HG03520 (cell line): ENCODE data around the gene ANTXR1.
A peak's percentile ranks its signal among the peaks of the same experiment; 100 is the strongest.

Experiments used
- ATAC-seq: cut with Tn5 transposase; IDR thresholded peaks from one replicate; pipeline ENCODE4 v1.9.1; 2021; ENCODE audit warnings: mild to moderate bottlenecking, moderate library complexity; ENCODE audit not compliant: unreplicated experiment

Gene ANTXR1

GRCh38 chr2:69003731-69004130, 9.2 kb upstream of the ANTXR1 start:
- no peak for ATAC-seq

GRCh38 chr2:69007169-69007568, 5.8 kb upstream of the ANTXR1 start:
- no peak for ATAC-seq

- no peak for ATAC-seq
These were observed 5.4 kb upstream of the ANTXR1 start for GRCh38 chr2:69007603-69008002.

- no peak for ATAC-seq
These were observed 2.4 kb upstream of the ANTXR1 start for GRCh38 chr2:69010437-69011194.

GRCh38 chr2:69011611-69012157, 1.3 kb upstream of the ANTXR1 start:
- no peak for ATAC-seq

- ATAC-seq = peak; percentile 48
These were observed 453 bp upstream of the ANTXR1 start for GRCh38 chr2:69012310-69013141.

GRCh38 chr2:69013840-69014821, 1.2 kb downstream of the ANTXR1 start:
- ATAC-seq = no peak

- ATAC-seq = no peak
These were observed 4.1 kb downstream of the ANTXR1 start for GRCh38 chr2:69017080-69017479.

GRCh38 chr2:69017835-69018234, 4.9 kb downstream of the ANTXR1 start:
- ATAC-seq = no peak

- no peak for ATAC-seq
These were observed 5.7 kb downstream of the ANTXR1 start for GRCh38 chr2:69018678-69019095.

GRCh38 chr2:69020496-69021426, 7.8 kb downstream of the ANTXR1 start:
- ATAC-seq = no peak

- no peak for ATAC-seq
These were observed 8.7 kb downstream of the ANTXR1 start for GRCh38 chr2:69021727-69022126.

GRCh38 chr2:69022548-69022947, 9.6 kb downstream of the ANTXR1 start:
- no peak for ATAC-seq

- ATAC-seq = no peak
These were observed 10.3 kb downstream of the ANTXR1 start for GRCh38 chr2:69023236-69023635.

- ATAC-seq = peak; percentile 44
These were observed 13.0 kb downstream of the ANTXR1 start for GRCh38 chr2:69026026-69026425.

GRCh38 chr2:69026691-69027459, 13.9 kb downstream of the ANTXR1 start:
- ATAC-seq = no peak

GRCh38 chr2:69030800-69031428, 17.9 kb downstream of the ANTXR1 start:
- ATAC-seq = no peak

- no peak for ATAC-seq
These were observed 18.5 kb downstream of the ANTXR1 start for GRCh38 chr2:69031466-69031865.
